Stimulated activated CD8-positive, alpha-beta memory T cell treated with anti-CD3 and anti-CD28 coated beads, Interleukin-12 subunit alpha, Interleukin-12 subunit beta, amount 100 ng/mL, for 1 hour (primary cell): Measurements from ENCODE around the gene DSE.

Experiments
- DNase-seq: peaks from one replicate; pipeline ENCODE4 v3.0.0-alpha.2; 2020; ENCODE audit warnings: low read depth

Gene DSE

GRCh38 chr6:116447052-116447451 is 76.3 kb downstream of the DSE start:
- DNase-seq = no peak

- no peak for DNase-seq
Observed at GRCh38 chr6:116447496-116448011, 76.8 kb downstream of the DSE start.

- DNase-seq = no peak
Observed at GRCh38 chr6:116449565-116449964, 78.8 kb downstream of the DSE start.

GRCh38 chr6:116450185-116450710 is 79.5 kb downstream of the DSE start:
- DNase-seq = no peak

- no peak for DNase-seq
Observed at GRCh38 chr6:116450769-116451740, 80.3 kb downstream of the DSE start.

- no peak for DNase-seq
Observed at GRCh38 chr6:116451916-116452315, 81.2 kb downstream of the DSE start.

- DNase-seq = no peak
Observed at GRCh38 chr6:116452531-116452930, 81.8 kb downstream of the DSE start.

GRCh38 chr6:116456106-116456505 is 85.4 kb downstream of the DSE start:
- no peak for DNase-seq

- no peak for DNase-seq
Observed at GRCh38 chr6:116456927-116457326, 86.2 kb downstream of the DSE start.

- no peak for DNase-seq
Observed at GRCh38 chr6:116458264-116458663, 87.5 kb downstream of the DSE start.

- DNase-seq = no peak
Observed at GRCh38 chr6:116459927-116460326, 89.2 kb downstream of the DSE start.

GRCh38 chr6:116461331-116461931 is 90.7 kb downstream of the DSE start, which contains the start of gene CALHM6:
TSS of gene CALHM6 (plus strand) at chr6:116461375. CDS start at chr6:116461930, 555 bp downstream.
- no peak for DNase-seq

GRCh38 chr6:116461932-116462885 is 91.5 kb downstream of the DSE start:
- no peak for DNase-seq

- DNase-seq = no peak
Observed at GRCh38 chr6:116463301-116463700, 92.6 kb downstream of the DSE start.

GRCh38 chr6:116465246-116465645 is 94.5 kb downstream of the DSE start:
- DNase-seq = no peak

- no peak for DNase-seq
Observed at GRCh38 chr6:116467096-116467495, 96.3 kb downstream of the DSE start.

- no peak for DNase-seq
Observed at GRCh38 chr6:116467514-116467913, 96.8 kb downstream of the DSE start.

- no peak for DNase-seq
Observed at GRCh38 chr6:116468293-116468692, 97.5 kb downstream of the DSE start.

GRCh38 chr6:116471531-116471930 is 100.8 kb downstream of the DSE start:
- DNase-seq = no peak

GRCh38 chr6:116472706-116473105 is 102.0 kb downstream of the DSE start:
- no peak for DNase-seq

- DNase-seq = no peak
Observed at GRCh38 chr6:116475141-116475540, 104.4 kb downstream of the DSE start.
